HPDE6-E6E7 (cell line): ENCODE data around the gene MTMR12.

Experiments
- DNase-seq: peaks from one replicate; pipeline ENCODE4 v3.0.0; 2011; ENCODE audit warnings: missing footprints; ENCODE audit errors: extremely low spot score

The MTMR12 gene

GRCh38 chr5:32276173-32276853 is 36.4 kb downstream of the MTMR12 start:
- peak; percentile 43 for DNase-seq

GRCh38 chr5:32275396-32275741 is 37.4 kb downstream of the MTMR12 start:
- no peak for DNase-seq

- no peak for DNase-seq
These were observed 38.0 kb downstream of the MTMR12 start for GRCh38 chr5:32274548-32275395.

GRCh38 chr5:32273821-32274220 is 38.9 kb downstream of the MTMR12 start:
- DNase-seq = no peak

- no peak for DNase-seq
These were observed 40.0 kb downstream of the MTMR12 start for GRCh38 chr5:32272746-32273145.

GRCh38 chr5:32270946-32271345 is 41.8 kb downstream of the MTMR12 start:
- no peak for DNase-seq

- DNase-seq = no peak
These were observed 42.6 kb downstream of the MTMR12 start for GRCh38 chr5:32270178-32270577.

GRCh38 chr5:32265902-32266301 is 46.8 kb downstream of the MTMR12 start:
- no peak for DNase-seq

GRCh38 chr5:32264957-32265572 is 47.7 kb downstream of the MTMR12 start:
- no peak for DNase-seq

GRCh38 chr5:32263684-32264083 is 49.1 kb downstream of the MTMR12 start:
- no peak for DNase-seq

- DNase-seq = no peak
These were observed 51.5 kb downstream of the MTMR12 start for GRCh38 chr5:32261198-32261597.

GRCh38 chr5:32259033-32259432 is 53.7 kb downstream of the MTMR12 start:
- no peak for DNase-seq

- no peak for DNase-seq
These were observed 54.3 kb downstream of the MTMR12 start for GRCh38 chr5:32258424-32258823.

GRCh38 chr5:32255540-32255900 is 57.2 kb downstream of the MTMR12 start:
- no peak for DNase-seq

- DNase-seq = no peak
These were observed 57.7 kb downstream of the MTMR12 start for GRCh38 chr5:32254881-32255539.

- DNase-seq = no peak
These were observed 60.8 kb downstream of the MTMR12 start for GRCh38 chr5:32251871-32252458.

- no peak for DNase-seq
These were observed 63.1 kb downstream of the MTMR12 start for GRCh38 chr5:32249668-32250067.

- DNase-seq = no peak
These were observed 67.0 kb downstream of the MTMR12 start for GRCh38 chr5:32245742-32246141.

GRCh38 chr5:32244017-32244416 is 68.7 kb downstream of the MTMR12 start:
- no peak for DNase-seq

GRCh38 chr5:32241034-32241783 is 71.5 kb downstream of the MTMR12 start:
- DNase-seq = no peak

GRCh38 chr5:32239385-32239784 is 73.4 kb downstream of the MTMR12 start:
- no peak for DNase-seq
